Measurements from ENCODE around the gene FHAD1. TPM values are rescaled to one million over a fixed set of nuclear protein-coding genes. Genes with fewer than 3 reads are reported as not detected.

Gene FHAD1
- total and polyA plus RNA-seq, 10 of the 15 experiments (the other 5 are each of a cell fraction or from before 2014, with no cell fraction given), result 0.09 to 1.0 (median 0.32) TPM; not detected in 2

- Histone ChIP-seq H4K20me1 (ENCODE audit: control insufficient read depth, insufficient read depth) (no peaks in the 10 kb centered on the region; the same call in 1 of the 2 replicates), H3K9me3 (replicated peaks; ENCODE audit: control insufficient read depth, insufficient read depth, low read length) (no peaks in the 10 kb centered on the region), H3K4me2 (ENCODE audit: control insufficient read depth, insufficient read depth) (no peak overlapping the region), H3K4me3 (no peak overlapping the region), H3K9ac (ENCODE audit: control insufficient read depth, insufficient read depth, low read length) (no peak overlapping the region), H2AFZ (ENCODE audit: control insufficient read depth, low read depth, low read length) (no peak overlapping the region), H3K36me3 (ENCODE audit: control insufficient read depth in 2 of 2, insufficient read depth in 2 of 2, low read length in 1 of 2) (no peaks in the 10 kb centered on the region), H3K27me3 (replicated peaks in 1 of 2; ENCODE audit: control insufficient read depth in 2 of 2, insufficient read depth in 2 of 2, low read length in 1 of 2) (peaks cover 0 to 2% of the 10 kb centered on the region in 2 experiments; a peak in 1 of 4 replicates), H3K27ac (ENCODE audit: control insufficient read depth, insufficient read depth) (no peak overlapping the region), H3K79me2 (ENCODE audit: control insufficient read depth, insufficient read depth, low read length) (no peaks in the 10 kb centered on the region), H3K4me1 (ENCODE audit: control insufficient read depth, insufficient read depth, low read length) (no peaks in the 10 kb centered on the region)
- ChIA-PET SMC1A (ENCODE audit: uncharacterized antibody, unreplicated experiment) (interaction anchor here (1.0 to 3.4 kb wide), 2 partner anchors 24 to 106 kb away, joined by 3 to 64 read pairs; no protein-coding TSS in a partner anchor), RAD21 (ENCODE audit: unreplicated experiment) (interaction anchor here (1.1 to 1.3 kb wide), 4 partner anchors 106 to 197 kb away, joined by 3 to 10 read pairs (median 4); no protein-coding TSS in a partner anchor), POLR2A (no interaction called here), CTCF (interaction anchor here (0.9 to 4.5 kb wide), 6 partner anchors 13 to 197 kb away, joined by 3 to 178 read pairs (median 4); partner anchors contain the start of gene EFHD2)
- ATAC-seq (0 out of 3 replicates have a peak, but pooled peaks have one; percentile 24), FAIRE-seq (no peak), DNase-seq (ENCODE audit: low read depth, low spot score) (no peak)
- 18% methylated on average over 4 of the region's 4 CpGs for WGBS (ENCODE audit: insufficient coverage, insufficient replicate concordance, low lambda C conversion rate, missing lambda C conversion rate)
- in situ Hi-C loops (cut with MboI) (loop anchor here (5.0 kb wide), 1 partner anchor 102 kb away; no protein-coding TSS in a partner anchor), intact Hi-C loops (cut with micrococcal nuclease; ENCODE audit: unreplicated experiment) (no loop called here)
- 0 out of 6 replicates have a peak, but pooled peaks of 1 of the 3 experiments have one; percentile 6 for TF ChIP-seq CTCF (IDR thresholded peaks at IDR 0.05 in 2 of 3, conservative IDR thresholded peaks at IDR 0.05 in 1 of 3; ENCODE audit: control insufficient read depth in 2 of 3, extremely low read depth in 1 of 3, insufficient read depth in 1 of 3, low read depth in 3 of 3, low read length in 3 of 3)
- no peak for TF ChIP-seq TCF12 (IDR thresholded peaks at IDR 0.05; ENCODE audit: low read depth, low read length)
- TF ChIP-seq FOS (IDR thresholded peaks at IDR 0.05; ENCODE audit: borderline replicate concordance, extremely low read depth, insufficient read length), result no peak
- no peak for TF ChIP-seq MXI1 (IDR thresholded peaks at IDR 0.05; ENCODE audit: low read depth, low read length)
- TF ChIP-seq RAD21 (IDR thresholded peaks at IDR 0.05; ENCODE audit: insufficient read depth, low read depth, low read length), result 0 out of 2 replicates have a peak, but pooled peaks have one; percentile 21
- TF ChIP-seq POLR2AphosphoS2 (IDR thresholded peaks at IDR 0.05; ENCODE audit: low read depth, low read length), result no peak
- no peak for TF ChIP-seq SKIL (IDR thresholded peaks at IDR 0.05; ENCODE audit: low read depth, poor library complexity, severe bottlenecking)
- TF ChIP-seq SREBF2 (IDR thresholded peaks at IDR 0.05; ENCODE audit: low read length), result no peak
- TF ChIP-seq ESRRA (IDR thresholded peaks at IDR 0.05; ENCODE audit: low read length), result no peak
- TF ChIP-seq ZNF207 (IDR thresholded peaks at IDR 0.05; ENCODE audit: borderline replicate concordance), result no peak
- BruUV-seq (replicated peaks), result no TSS peak
Observed at GRCh38 chr1:15325375-15326085, 78.5 kb downstream of the FHAD1 start.
